Activated naive CD8-positive, alpha-beta T cell treated with anti-CD3 and anti-CD28 coated beads, Interleukin-2, amount 50 U/mL, for 16 hours (primary cell): Measurements from ENCODE around the gene HECTD4.
"Not testable (repeated sequence)": the region's sequence is repeated elsewhere in the genome, so short reads cannot be mapped to it uniquely, and the experiment has no call there.

Experiments
- DNase-seq: peaks from one replicate; pipeline ENCODE4 v3.0.0-alpha.2; 2020; ENCODE audit warnings: low read depth, low spot score

The HECTD4 gene

GRCh38 chr12:112357214-112357613 lies 25.0 kb downstream of the HECTD4 start:
- DNase-seq: no peak

- no peak for DNase-seq
These were observed 27.8 kb downstream of the HECTD4 start for GRCh38 chr12:112354399-112354798.

- DNase-seq: no peak
These were observed 28.8 kb downstream of the HECTD4 start for GRCh38 chr12:112353393-112353792.

GRCh38 chr12:112352921-112353320 lies 29.3 kb downstream of the HECTD4 start:
- no peak for DNase-seq

GRCh38 chr12:112350593-112351592 lies 31.3 kb downstream of the HECTD4 start:
- no peak for DNase-seq

- no peak for DNase-seq
These were observed 32.8 kb downstream of the HECTD4 start for GRCh38 chr12:112349431-112349830.

GRCh38 chr12:112348926-112349325 lies 33.3 kb downstream of the HECTD4 start:
- not testable (repeated sequence) for DNase-seq

GRCh38 chr12:112347581-112347982 lies 34.6 kb downstream of the HECTD4 start:
- no peak for DNase-seq

GRCh38 chr12:112346194-112346593 lies 36.0 kb downstream of the HECTD4 start:
- DNase-seq: no peak

GRCh38 chr12:112344220-112344619 lies 38.0 kb downstream of the HECTD4 start:
- no peak for DNase-seq

- no peak for DNase-seq
These were observed 39.6 kb downstream of the HECTD4 start for GRCh38 chr12:112342587-112342986.

- DNase-seq: no peak
These were observed 41.0 kb downstream of the HECTD4 start for GRCh38 chr12:112341046-112341825.

GRCh38 chr12:112340230-112340629 lies 42.0 kb downstream of the HECTD4 start:
- DNase-seq: no peak

GRCh38 chr12:112334999-112335398 lies 47.2 kb downstream of the HECTD4 start:
- not testable (repeated sequence) for DNase-seq

GRCh38 chr12:112333019-112333418 lies 49.2 kb downstream of the HECTD4 start:
- DNase-seq: no peak

GRCh38 chr12:112331886-112332285 lies 50.3 kb downstream of the HECTD4 start:
- DNase-seq: no peak

GRCh38 chr12:112330706-112331105 lies 51.5 kb downstream of the HECTD4 start:
- DNase-seq: no peak

- DNase-seq: no peak
These were observed 53.6 kb downstream of the HECTD4 start for GRCh38 chr12:112328456-112329124.

- DNase-seq: no peak
These were observed 54.9 kb downstream of the HECTD4 start for GRCh38 chr12:112327209-112327938.

GRCh38 chr12:112325622-112326207 lies 56.5 kb downstream of the HECTD4 start:
- no peak for DNase-seq

- no peak for DNase-seq
These were observed 57.1 kb downstream of the HECTD4 start for GRCh38 chr12:112325157-112325556.
